PC-3 (cell line): ENCODE measurements around the gene RPL5. TPM values are rescaled to one million over a fixed set of nuclear protein-coding genes. Genes with fewer than 3 reads are reported as not detected.
A peak's percentile ranks its signal among the peaks of the same experiment; 100 is the strongest.

Experiments used
- ATAC-seq: fragments of 200-7000 bp; cut with Tn5 transposase; 2 replicates; pipeline ENCODE4 v1.9.1; 2020; ENCODE audit warnings: mild to moderate bottlenecking, moderate library complexity
- BruUV-seq: library from RNA; stranded (reverse); fragments of 400-500 nt; replicated peaks from 2 replicates; lab custom pipeline; 2021; lab: Mats Ljungman, UMichigan
- CTCF ChIA-PET: fragments of 300-600 bp; sonication (Branson Sonifier 250); formaldehyde crosslinking; loops from one replicate; lab custom pipeline; 2022; ENCODE audit warnings: antibody characterized with exemption; lab: Charles Lee
- POLR2A ChIA-PET: fragments of 300-600 bp; sonication (Branson Sonifier 250); formaldehyde crosslinking; loops from one replicate; lab custom pipeline; 2022; ENCODE audit warnings: antibody characterized with exemption; ENCODE audit not compliant: unreplicated experiment; lab: Charles Lee
- DNase-seq: peaks from one replicate; pipeline ENCODE4 v3.0.0-alpha.2; 2015
- H2AFZ ChIP-seq: fragments of 300-600 bp; sonication (generic); 2 replicates; pipeline ENCODE4 v1.6.0; 2016; ENCODE audit warnings: antibody characterized with exemption, low read length
- H3F3A ChIP-seq: fragments of 300-600 bp; sonication (generic); one replicate; pipeline ENCODE4 v1.6.0; 2017; ENCODE audit warnings: antibody characterized with exemption, low read length, control low read depth, mild to moderate bottlenecking; ENCODE audit not compliant: unreplicated experiment
- H3K27ac ChIP-seq: fragments of 300-600 bp; sonication (generic); 2 replicates; pipeline ENCODE4 v1.5.1; 2016; ENCODE audit warnings: mild to moderate bottlenecking, low read length
- H3K27me3 ChIP-seq: fragments of 300-600 bp; sonication (generic); 2 replicates; pipeline ENCODE4 v1.6.1; 2016; ENCODE audit warnings: low read length, mixed read lengths
- H3K36me3 ChIP-seq: fragments of 300-600 bp; sonication (generic); 2 replicates; pipeline ENCODE4 v1.6.1; 2016; ENCODE audit warnings: low read depth, mixed run types, low read length, mixed read lengths
- H3K4me1 ChIP-seq: fragments of 300-600 bp; sonication (generic); 2 replicates; pipeline ENCODE4 v1.5.1; 2016; ENCODE audit warnings: low read length; ENCODE audit not compliant: insufficient read depth
- H3K4me2 ChIP-seq: fragments of 300-600 bp; sonication (generic); 2 replicates; pipeline ENCODE4 v1.6.0; 2016; ENCODE audit warnings: low read length
- H3K4me3 ChIP-seq: fragments of 300-600 bp; sonication (generic); 2 replicates; pipeline ENCODE4 v1.5.1; 2016; ENCODE audit warnings: mild to moderate bottlenecking, low read length, mixed read lengths
- H3K79me2 ChIP-seq: fragments of 300-600 bp; sonication (generic); 2 replicates; pipeline ENCODE4 v1.6.1; 2017; ENCODE audit warnings: low read length, mixed read lengths
- H3K9ac ChIP-seq: fragments of 300-600 bp; sonication (generic); 2 replicates; pipeline ENCODE4 v1.6.0; 2016; ENCODE audit warnings: mild to moderate bottlenecking, low read length
- H3K9me2 ChIP-seq: fragments of 300-600 bp; sonication (generic); replicated peaks from 2 replicates; pipeline ENCODE4 v1.6.1; 2016; ENCODE audit warnings: mixed run types, low read length, mixed read lengths
- H3K9me3 ChIP-seq: fragments of 300-600 bp; sonication (generic); 2 replicates; pipeline ENCODE4 v1.6.1; 2016; ENCODE audit warnings: low read length, mixed read lengths
- H4K20me1 ChIP-seq: fragments of 300-600 bp; sonication (generic); 2 replicates; pipeline ENCODE4 v1.6.1; 2016; ENCODE audit warnings: low read length, mixed read lengths
- EZH2 ChIP-seq: fragments of 300-600 bp; sonication (generic); IDR thresholded peaks from one replicate; pipeline ENCODE4 v1.6.1; 2017; ENCODE audit warnings: antibody characterized with exemption, mild to moderate bottlenecking, low read length; ENCODE audit not compliant: unreplicated experiment
- EZH2phosphoT487 ChIP-seq: fragments of 300-600 bp; sonication (generic); IDR thresholded peaks from 2 replicates; pipeline ENCODE4 v1.6.1; 2018; ENCODE audit warnings: mild to moderate bottlenecking, antibody characterized with exemption, low read length, borderline replicate concordance
- intact Hi-C: fragments of 100-400 bp; cut with micrococcal nuclease; formaldehyde crosslinking; loops from 2 replicates; pipeline ENCODE4 v1.9.0; 2023
- total RNA-seq: library from RNA; depleted of rRNA; stranded (reverse); fragments of >200 nt; gene quantifications from 2 replicates; pipeline ENCODE4 v1.2.3, GENCODE V29; 2014
- TF ChIP-seq, protein P1 (sequence below): fragments of 300-600 bp; sonication (generic); conservative IDR thresholded peaks from 2 replicates; pipeline ENCODE4 v1.5.1; 2017; ENCODE audit warnings: antibody characterized with exemption, low read depth, mild to moderate bottlenecking, low read length

Gene RPL5
- total RNA-seq, 1 experiment from 2014 or later = 1,285 TPM

GRCh38 chr1:92876351-92876750 is 44.5 kb downstream of the RPL5 start:
- DNase-seq (no peak), ATAC-seq (no peak)
- H3K4me1 ChIP-seq = peaks cover 5% of the 10 kb centered on the region; the same call in 1 of the 2 replicates
- TF ChIP-seq EZH2 (no peak), EZH2phosphoT487 (no peak)
- TF ChIP-seq, protein P1, sequence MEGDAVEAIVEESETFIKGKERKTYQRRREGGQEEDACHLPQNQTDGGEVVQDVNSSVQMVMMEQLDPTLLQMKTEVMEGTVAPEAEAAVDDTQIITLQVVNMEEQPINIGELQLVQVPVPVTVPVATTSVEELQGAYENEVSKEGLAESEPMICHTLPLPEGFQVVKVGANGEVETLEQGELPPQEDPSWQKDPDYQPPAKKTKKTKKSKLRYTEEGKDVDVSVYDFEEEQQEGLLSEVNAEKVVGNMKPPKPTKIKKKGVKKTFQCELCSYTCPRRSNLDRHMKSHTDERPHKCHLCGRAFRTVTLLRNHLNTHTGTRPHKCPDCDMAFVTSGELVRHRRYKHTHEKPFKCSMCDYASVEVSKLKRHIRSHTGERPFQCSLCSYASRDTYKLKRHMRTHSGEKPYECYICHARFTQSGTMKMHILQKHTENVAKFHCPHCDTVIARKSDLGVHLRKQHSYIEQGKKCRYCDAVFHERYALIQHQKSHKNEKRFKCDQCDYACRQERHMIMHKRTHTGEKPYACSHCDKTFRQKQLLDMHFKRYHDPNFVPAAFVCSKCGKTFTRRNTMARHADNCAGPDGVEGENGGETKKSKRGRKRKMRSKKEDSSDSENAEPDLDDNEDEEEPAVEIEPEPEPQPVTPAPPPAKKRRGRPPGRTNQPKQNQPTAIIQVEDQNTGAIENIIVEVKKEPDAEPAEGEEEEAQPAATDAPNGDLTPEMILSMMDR = no peak
- no peaks in the 10 kb centered on the region for H4K20me1 ChIP-seq
- H3K79me2 ChIP-seq = no peaks in the 10 kb centered on the region
- no peaks in the 10 kb centered on the region for H3K9me2 ChIP-seq
- no peak overlapping the region for H3K4me2 ChIP-seq
- H2AFZ ChIP-seq = no peak overlapping the region
- ChIA-PET CTCF (interaction anchor here (0.7 kb wide), 1 partner anchor 125 kb away, joined by 6 read pairs; no protein-coding TSS in a partner anchor), POLR2A (no interaction called here)
- H3K36me3 ChIP-seq = no peaks in the 10 kb centered on the region
- no peak overlapping the region for H3K4me3 ChIP-seq
- H3K27me3 ChIP-seq = no peaks in the 10 kb centered on the region
- no TSS peak for BruUV-seq
- H3K9ac ChIP-seq = no peak overlapping the region
- no peak overlapping the region for H3K27ac ChIP-seq
- intact Hi-C loops = no loop called here
- H3F3A ChIP-seq = no peaks in the 10 kb centered on the region
- H3K9me3 ChIP-seq = no peaks in the 10 kb centered on the region

DNA sequence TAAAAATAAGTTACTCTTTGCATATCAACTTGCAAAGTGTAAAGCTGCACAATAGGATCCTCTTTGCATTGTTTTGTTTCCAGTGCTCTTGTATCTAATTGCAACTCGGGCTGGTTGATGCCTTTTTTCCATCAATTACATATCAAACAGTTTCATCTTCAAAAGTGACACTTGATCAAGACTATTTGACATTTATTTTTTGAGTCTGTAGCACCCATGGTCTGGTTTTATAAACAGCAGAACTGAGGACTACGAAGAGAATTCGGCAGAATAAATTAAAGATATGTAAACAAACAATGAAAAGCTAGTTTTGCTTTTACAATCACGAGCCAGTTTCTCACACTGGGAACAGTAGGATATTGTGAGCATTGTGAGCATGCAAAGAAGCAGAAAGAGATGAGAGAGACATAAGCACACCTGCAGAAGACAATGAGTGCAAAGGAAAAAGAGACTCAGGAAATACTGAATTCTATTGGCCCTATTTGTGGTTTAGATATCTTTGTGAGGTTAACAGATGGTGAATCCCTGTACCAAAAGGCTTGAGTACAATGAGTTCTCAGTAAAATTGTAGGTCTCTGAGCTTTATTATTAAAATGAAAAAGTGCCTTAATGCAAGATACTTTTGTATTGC is 45.4 kb downstream of the RPL5 start:
- no peak overlapping the region for H2AFZ ChIP-seq
- no TSS peak for BruUV-seq
- TF ChIP-seq EZH2phosphoT487 (no peak), EZH2 (no peak)
- TF ChIP-seq, protein P1 = no peak
- H3K9me2 ChIP-seq = no peaks in the 10 kb centered on the region
- no peaks in the 10 kb centered on the region for H3K27me3 ChIP-seq
- no peak overlapping the region for H3K9ac ChIP-seq
- H3K4me3 ChIP-seq = no peak overlapping the region
- no peaks in the 10 kb centered on the region for H3K79me2 ChIP-seq
- H3K27ac ChIP-seq = no peak overlapping the region
- H3K36me3 ChIP-seq = no peaks in the 10 kb centered on the region
- H4K20me1 ChIP-seq = no peaks in the 10 kb centered on the region
- H3K9me3 ChIP-seq = no peaks in the 10 kb centered on the region
- H3F3A ChIP-seq = no peaks in the 10 kb centered on the region
- intact Hi-C loops = no loop called here
- H3K4me1 ChIP-seq = peaks cover 5% of the 10 kb centered on the region; the same call in 1 of the 2 replicates
- POLR2A ChIA-PET = interaction anchor here (0.6 kb wide), 1 partner anchor 124 kb away, joined by 3 read pairs; no protein-coding TSS in a partner anchor
- 0 out of 2 replicates have a peak overlapping the region, but pooled peaks have one; percentile 11 for H3K4me2 ChIP-seq
- CTCF ChIA-PET = interaction anchor here (0.7 kb wide), 1 partner anchor 124 kb away, joined by 6 read pairs; no protein-coding TSS in a partner anchor
- no peak for DNase-seq
- no peak for ATAC-seq

- Histone ChIP-seq H3K4me1 (peaks cover 7% of the 10 kb centered on the region), H3K4me3 (no peak overlapping the region), H2AFZ (no peak overlapping the region), H4K20me1 (no peaks in the 10 kb centered on the region), H3F3A (no peaks in the 10 kb centered on the region), H3K9me3 (no peaks in the 10 kb centered on the region), H3K79me2 (no peaks in the 10 kb centered on the region), H3K27ac (no peak overlapping the region), H3K4me2 (0 out of 2 replicates have a peak overlapping the region, but pooled peaks have one; percentile 11), H3K36me3 (no peaks in the 10 kb centered on the region), H3K9me2 (no peaks in the 10 kb centered on the region), H3K9ac (no peak overlapping the region), H3K27me3 (no peaks in the 10 kb centered on the region)
- intact Hi-C loops = no loop called here
- DNase-seq (no peak), ATAC-seq (no peak)
- TF ChIP-seq, protein P1 = no peak
- no peak for TF ChIP-seq EZH2
- no peak for TF ChIP-seq EZH2phosphoT487
- ChIA-PET POLR2A (interaction anchor here (0.6 kb wide), 1 partner anchor 123 kb away, joined by 3 read pairs; no protein-coding TSS in a partner anchor), CTCF (no interaction called here)
- no TSS peak for BruUV-seq
Measured at GRCh38 chr1:92877792-92878191, 46.0 kb downstream of the RPL5 start.
